Measurements from ENCODE around the gene RNF31.

- TF ChIP-seq CTCF (IDR thresholded peaks at IDR 0.05) = no peak
- TF ChIP-seq ZFX (IDR thresholded peaks at IDR 0.05; ENCODE audit: borderline replicate concordance) = no peak
Observed at GRCh38 chr14:24150061-24150460, 2.8 kb downstream of the RNF31 start.

Data from 22Rv1 (cell line).